Stimulated activated CD8-positive, alpha-beta memory T cell treated with anti-CD3 and anti-CD28 coated beads, Interleukin-15, amount 100 ng/mL, for 24 hours (primary cell): ENCODE measurements around the gene DIP2C.

Source experiments
- DNase-seq: peaks from one replicate; pipeline ENCODE4 v3.0.0-alpha.2; 2020; ENCODE audit warnings: low read depth

DIP2C gene

DNA sequence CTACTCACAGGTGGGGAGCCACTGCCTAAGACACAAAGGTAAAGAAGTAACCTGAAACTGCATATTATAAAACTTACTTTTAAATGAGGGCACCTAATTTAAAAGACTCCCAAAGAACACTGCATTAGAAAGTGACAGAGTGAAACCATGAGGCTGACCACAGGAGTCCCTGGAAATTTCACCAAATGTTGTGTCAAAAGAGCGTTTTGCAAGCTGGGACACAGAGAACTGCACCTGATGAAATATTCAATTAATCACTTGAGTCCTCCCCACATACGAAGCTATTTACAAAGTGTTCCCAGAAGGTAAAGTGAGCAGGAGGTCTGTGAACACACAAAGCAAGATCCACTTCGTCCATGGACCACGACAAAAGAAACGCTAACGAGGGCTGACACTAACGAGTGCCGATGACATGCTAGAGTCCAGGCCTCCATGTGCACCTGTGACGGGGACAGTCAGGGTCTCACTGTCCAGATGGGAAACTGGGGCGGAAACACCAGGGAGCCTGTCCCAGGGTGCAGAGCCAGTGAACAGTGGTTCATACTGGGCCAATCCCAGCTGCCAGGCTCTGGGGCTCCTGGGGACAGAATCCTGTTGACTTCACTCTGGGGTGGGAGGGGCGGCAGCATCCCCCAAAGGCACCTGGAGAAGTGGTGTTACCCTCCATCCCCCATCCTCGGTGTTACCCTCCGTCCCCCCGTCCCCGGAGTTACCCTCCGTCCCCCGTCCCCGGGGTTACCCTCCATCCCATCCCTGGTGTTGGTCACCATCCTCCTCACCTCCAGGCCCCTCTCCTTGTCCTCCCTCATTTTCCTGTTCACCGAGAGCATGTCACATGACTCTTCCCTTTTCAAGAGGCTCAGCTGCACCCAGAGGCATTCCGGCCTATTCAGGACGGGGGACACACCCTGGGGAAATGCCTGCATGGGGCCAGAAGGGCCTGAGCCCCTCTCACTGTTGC, 63.4 kb downstream of the DIP2C start:
- no peak for DNase-seq

DNA sequence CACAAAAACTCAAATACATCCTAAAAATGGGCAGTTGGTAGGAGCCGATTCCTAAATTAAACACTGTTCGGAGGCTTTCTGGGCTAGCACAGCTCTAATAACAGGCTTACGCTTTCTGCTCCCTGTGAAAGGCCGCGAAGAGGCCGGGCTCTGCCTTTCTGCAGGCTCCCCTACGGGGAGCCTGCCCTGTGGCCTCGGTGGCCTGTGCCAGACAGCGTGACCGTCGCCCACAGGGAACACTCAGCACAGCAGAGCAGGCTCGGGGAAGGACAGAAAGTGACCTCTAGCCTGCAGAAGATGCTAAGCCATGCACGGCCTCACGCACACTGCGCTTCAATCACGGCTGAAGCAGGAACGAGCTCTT, 64.2 kb downstream of the DIP2C start:
- DNase-seq, result no peak

- DNase-seq, result no peak
These were observed 64.7 kb downstream of the DIP2C start for GRCh38 chr10:624605-625332.

GRCh38 chr10:624312-624604, 65.2 kb downstream of the DIP2C start:
- no peak for DNase-seq

DNA sequence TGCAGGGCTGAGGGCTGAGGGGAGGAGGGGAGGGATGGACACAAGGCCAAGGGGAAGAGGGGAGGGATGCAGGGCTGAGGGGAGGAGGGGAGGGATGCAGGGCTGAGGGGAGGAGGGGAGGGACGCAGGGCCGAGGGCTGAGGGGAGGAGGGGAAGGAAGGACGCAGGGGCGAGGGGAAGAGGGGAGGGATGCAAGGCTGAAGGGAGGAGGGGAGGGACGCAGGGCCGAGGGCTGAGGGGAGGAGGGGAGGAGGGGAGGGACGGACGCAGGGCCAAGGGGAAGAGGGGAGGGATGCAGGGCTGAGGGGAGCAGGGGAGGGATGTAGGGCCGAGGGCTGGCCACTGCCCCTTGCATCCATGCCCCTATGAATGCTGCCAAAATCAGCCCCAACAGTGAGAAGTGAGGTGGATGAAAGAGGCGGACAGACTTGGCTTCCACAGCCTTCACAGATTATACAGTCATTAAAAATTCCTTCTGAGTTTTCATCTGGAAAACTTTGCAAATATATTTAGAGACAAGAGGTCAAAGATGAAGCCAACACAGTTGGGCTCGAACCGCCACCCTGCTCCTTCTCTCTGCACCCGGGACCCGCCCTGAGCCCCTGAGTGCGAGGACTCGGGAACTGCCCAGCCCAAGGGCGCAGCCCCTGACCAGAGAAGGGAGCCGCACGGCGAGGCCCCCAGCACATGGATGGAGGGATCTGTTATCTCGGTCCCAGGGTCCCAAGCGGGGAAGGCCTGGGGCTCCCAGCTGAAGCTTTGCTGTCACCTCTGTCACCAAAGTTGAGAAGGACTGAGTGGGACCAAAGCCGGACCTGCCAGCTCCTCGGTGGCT, 65.8 kb downstream of the DIP2C start:
- no peak for DNase-seq

DNA sequence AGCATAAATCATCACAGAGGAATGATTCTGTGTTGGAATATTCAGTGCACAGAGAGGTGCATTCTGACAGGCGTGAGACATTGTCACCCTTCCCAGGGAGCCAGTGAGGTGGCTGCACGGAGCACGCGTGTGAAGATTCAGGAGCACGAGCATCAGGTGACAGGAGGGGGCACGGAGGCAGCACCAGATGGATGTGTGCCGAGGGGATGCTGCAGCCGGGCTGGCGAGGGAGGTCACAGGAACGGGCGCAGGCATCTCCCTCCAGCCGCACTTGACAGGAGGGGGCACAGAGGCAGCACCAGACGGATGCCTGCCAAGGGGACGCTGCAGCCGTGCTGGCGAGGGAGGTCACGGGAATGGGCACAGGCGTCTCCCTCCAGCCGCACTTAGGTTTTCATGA, 66.5 kb downstream of the DIP2C start:
- DNase-seq, result no peak

GRCh38 chr10:621981-622740, 67.3 kb downstream of the DIP2C start:
- DNase-seq, result no peak

GRCh38 chr10:621513-621912, 68.0 kb downstream of the DIP2C start:
- no peak for DNase-seq

DNA sequence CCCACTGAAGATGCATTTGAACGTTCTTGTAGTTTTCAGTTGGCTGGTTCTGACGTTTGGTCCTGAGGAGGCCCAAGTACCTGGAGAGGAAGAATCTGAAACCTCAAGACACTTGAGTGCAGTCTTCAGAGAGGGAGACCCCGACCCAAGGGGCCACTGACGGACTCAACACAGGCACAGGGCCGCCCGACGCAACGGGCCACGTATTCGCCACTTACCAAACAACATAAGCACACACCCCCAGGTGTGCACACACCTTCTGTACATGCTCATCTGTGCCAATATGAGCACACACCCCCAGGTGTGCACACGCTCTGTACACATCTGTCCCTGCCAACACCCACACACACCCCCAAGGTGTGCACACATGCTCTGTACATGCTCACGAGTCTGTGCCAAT, 68.5 kb downstream of the DIP2C start:
- no peak for DNase-seq

DNA sequence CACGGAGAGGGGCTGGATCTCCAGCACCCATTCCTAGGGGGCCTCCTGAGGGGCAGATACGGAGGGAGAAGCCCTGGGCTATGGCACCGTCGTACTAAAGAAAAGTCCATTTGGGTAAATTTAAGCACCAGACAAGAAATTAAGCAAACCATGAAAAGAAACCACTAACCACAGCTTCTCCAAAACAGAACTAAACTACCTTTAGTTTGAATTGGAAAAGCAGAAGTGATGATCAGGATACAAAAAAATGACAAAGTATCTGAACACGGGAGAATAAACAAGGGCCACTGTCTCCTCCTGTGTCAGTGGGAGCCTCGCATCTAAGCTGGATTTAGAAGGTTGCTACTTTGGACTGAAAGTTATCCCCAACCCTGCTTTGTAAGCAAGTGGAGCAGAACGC, 69.1 kb downstream of the DIP2C start:
- DNase-seq, result no peak

- DNase-seq, result no peak
These were observed 69.8 kb downstream of the DIP2C start for GRCh38 chr10:619710-620109.

DNA sequence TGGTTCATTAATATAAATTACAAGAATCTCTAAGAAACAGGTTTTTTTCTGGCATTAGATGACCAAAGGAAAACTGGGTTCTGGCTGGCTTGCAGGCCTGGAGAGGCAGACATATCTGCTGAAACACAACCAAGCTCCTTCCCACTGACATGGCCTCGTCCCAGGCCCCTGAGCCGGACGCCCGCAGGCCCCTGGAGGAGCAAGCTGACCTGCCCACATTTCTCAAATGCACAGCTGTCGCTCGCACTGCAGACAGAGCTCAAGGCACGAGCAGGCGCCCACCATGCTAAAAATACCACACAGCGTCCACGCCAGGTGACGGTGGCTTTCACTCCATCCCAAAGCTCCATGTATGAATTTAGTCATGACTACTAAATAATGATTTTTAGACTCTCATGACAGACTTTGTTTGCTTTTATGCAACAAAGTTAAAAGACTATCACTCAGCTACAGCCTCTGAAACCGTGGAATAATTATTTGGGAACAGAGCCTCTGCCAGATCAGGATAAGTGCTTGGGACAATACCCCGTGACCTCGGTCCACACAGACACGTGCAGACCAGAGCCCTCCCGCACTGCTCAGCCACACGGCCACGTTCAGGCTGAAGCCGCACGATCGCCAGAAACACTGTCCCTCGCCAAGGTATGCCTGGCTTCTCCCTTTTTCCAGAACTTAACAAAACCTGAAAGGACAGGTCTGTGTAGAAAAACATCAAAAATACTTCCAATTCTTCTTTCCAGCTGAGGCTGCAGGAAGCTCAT, 71.1 kb downstream of the DIP2C start:
- DNase-seq, result no peak

GRCh38 chr10:617471-617870, 72.0 kb downstream of the DIP2C start:
- DNase-seq, result no peak

- no peak for DNase-seq
These were observed 73.8 kb downstream of the DIP2C start for GRCh38 chr10:615583-616152.

DNA sequence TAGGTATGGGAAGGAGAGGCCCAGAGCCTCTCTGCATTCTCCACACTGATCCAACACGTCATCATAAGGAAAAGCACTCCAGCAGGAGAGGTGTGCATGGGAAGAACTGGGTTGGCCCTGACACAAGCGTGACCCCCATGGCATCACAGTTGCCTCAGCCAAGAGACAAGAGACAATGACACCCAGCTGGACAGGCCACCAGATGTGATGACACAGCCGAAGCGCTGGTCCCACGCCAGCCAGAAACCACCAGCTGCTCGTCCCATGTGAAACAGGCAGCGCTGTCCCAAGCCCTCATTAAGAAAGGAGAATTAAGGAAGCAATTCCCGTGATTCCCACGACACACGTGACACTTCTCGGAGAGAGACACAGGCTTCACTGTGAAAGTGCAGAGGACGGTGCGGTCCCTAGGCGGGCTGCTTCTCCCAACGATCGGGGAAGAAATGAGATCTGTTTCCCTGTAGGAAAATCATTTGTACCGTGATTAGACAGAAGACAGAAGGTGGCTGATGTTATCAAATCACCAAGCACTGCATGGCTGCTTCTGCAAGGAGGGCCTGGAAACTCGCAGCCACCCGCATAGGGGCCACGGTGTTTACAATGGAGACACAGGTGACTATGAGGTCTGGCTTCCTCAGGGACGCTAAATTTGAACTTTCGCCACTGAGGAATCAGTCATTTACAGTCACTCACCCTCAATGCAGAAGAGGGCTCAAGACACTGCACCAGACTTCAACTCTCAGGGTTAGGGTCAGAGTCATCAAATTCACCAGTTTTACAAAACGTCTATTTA, 74.5 kb downstream of the DIP2C start:
- no peak for DNase-seq

DNA sequence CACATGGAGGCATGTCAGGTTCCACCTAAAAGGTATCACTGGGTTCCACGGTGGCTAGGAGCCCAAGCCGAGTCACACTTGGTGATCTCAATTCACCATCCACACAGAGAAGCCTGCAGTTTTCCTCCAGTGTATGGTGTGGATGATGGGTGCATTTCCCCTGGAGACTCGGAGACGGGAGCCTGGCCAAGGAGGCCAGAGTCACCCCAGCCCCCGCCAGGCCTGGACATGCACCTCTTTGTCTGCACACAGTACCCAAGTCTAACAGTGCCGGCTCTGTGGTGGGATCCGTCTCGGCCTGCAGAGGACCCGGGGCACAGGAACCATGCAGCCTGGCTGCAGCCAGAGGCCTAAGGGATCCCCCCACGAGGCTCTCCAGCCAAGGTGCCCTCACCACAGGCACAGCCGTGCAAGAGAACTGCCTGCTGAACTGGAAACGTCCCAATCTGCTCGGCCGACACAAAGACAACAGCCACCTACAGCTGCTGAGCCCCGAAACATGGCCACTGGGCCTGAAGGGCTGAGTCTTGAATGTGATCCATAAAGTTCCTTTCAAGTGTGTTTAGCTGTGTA, 75.2 kb downstream of the DIP2C start:
- DNase-seq, result no peak

- no peak for DNase-seq
These were observed 76.0 kb downstream of the DIP2C start for GRCh38 chr10:613271-614138.

DNA sequence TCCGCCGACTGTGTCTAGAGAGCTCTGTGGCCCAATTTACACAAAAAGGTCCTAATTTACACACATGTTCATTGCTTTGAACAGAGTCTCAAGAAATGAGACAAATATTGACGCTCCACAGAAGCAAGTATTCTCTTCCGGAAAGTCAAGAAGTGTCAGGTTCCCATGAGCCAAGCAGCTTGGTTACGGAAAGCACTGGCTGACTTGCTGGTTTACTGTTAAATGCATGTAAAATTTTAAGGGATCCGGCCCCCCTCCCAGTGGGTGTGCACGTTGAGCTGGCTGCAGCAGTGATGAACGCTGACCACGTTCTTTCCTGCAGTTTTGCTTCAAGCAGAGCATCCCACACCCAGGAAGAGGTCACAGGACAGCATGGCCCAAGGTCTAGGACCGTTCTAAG, 76.8 kb downstream of the DIP2C start:
- DNase-seq, result no peak
